ENCODE measurements around the gene SMARCA2.
A peak's percentile ranks its signal among the peaks of the same experiment; 100 is the strongest.

Gene SMARCA2

DNA sequence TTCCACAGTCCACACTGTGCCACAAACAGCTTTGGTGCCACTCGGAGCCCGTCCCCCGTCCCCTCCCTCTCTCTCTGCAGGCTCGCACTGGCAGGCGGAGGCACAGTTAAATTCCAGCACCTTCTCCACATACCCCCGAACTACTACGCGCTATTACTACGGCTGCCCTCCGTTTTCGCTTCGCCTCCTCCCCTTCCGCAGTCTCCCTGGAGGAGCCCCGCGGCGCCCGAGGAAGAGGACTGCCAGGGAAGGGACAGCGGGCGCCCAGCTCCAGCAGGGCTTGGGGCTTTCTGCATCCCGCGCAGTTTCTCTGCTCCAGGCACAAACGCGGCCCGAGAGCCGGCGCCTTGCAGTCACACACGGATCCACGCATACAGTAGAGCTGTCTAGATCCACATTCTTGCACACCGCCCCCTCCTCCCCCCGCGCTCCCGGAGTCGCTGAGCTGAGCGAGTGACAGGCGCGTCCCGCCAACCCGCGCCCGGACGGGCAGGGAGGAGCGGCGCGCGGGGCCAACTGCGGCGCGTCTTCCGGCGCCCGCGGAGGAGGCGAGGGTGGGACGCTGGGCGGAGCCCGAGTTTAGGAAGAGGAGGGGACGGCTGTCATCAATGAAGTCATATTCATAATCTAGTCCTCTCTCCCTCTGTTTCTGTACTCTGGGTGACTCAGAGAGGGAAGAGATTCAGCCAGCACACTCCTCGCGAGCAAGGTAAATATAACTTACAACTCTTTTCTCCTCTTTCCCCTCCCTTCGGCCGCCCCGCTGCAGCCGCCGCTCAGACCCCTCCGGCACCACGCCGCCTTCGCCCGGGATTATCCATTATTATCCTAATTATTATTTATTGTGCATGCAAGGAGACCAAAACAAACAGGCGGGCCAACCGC lies at the start of gene SMARCA2:
Gene SMARCA2 (plus strand): TSS at position 652 of the 885 bp plus-strand sequence. CDS start 13,676 bp downstream, outside the sequence.
- peak; percentile 96 for DNase-seq

DNA sequence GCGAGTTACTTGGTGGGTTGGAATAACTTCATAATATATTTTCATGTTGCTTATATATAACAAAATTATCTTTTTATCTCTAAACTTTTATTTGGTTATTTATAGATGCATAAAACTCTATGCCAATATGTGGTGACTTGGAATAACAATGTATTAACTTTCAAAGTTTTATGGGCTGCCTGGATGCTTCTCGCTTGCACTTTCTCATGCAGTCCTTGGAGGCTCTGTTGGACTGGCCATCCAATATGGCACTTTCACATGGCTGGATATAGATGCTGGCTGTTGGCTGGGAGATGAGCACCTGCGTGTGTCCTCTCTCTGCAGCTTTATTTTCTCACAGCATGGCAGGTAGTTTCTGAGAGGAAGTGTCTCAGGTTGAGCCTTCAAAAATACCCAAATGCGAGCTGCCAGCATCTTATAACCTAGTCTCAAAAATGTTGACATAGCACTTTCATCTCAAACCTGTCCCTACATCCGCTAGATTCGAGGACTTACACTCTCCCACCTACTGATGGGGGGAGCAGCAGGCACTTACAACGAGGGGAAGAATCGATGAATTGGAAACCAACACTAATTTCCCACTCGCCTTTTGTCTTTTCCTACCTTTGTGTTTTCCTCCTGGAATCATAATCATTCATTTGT lies 48.3 kb upstream of the SMARCA2 start:
- no peak for DNase-seq

DNA sequence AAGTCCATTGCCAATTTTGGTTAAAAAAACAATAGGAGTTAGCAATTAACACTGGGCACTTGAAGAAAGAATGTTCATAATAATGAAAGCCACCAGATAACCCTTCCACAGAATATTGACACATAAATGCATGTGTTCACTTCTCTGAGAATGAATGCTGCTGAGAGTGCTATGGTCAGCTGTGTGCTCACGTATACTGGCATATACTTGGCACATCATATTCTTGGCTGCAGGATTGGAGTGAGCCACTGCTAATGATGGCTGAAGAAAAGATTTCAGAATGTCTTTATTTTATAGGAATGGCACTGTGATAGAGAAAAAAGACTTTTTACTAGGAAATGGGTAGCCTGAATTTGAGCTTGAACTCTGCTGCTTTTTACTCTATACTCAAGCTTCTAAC lies 46.0 kb upstream of the SMARCA2 start:
- DNase-seq = no peak

DNA sequence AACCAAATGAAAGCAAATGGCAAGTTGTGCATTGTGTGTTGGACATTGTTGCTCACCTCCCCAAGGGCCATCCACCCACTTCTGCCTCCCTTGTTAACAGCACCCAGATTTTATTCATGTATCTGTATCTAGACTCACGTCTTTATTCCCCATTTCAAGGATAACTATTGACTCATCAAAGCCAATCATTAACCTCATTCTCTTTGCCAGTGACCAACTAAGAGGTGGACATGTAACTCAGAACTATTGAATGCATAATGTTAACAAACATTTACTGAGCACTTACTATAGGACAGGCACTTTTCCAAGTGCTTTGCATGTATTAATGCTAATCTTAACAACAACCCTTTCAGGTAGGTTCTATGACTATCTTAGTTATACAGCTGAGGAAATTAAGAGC lies 45.2 kb upstream of the SMARCA2 start:
- no peak for DNase-seq

- DNase-seq = no peak
These were observed 42.5 kb upstream of the SMARCA2 start for GRCh38 chr9:1972672-1973071.

DNA sequence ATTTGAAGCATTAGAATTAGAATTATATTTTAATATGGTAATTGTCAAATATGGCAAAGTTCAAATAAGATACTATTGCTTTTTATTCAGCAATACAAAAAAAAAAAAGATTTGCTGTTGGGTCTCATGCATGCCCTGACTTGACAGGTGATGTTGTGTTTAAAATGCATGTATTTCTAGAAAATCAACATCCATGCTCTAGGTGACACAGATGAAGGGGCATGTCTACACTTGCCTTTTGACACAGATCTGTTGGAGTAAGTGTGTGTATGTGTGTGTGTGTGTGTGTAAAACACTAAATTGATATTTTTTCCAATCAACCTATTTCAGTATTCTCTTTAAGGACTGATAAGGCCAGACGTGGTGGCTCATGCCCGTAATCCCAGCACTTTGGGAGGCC lies 38.1 kb upstream of the SMARCA2 start:
- DNase-seq = no peak

- DNase-seq = no peak
These were observed 36.2 kb upstream of the SMARCA2 start for GRCh38 chr9:1978941-1979340.

DNA sequence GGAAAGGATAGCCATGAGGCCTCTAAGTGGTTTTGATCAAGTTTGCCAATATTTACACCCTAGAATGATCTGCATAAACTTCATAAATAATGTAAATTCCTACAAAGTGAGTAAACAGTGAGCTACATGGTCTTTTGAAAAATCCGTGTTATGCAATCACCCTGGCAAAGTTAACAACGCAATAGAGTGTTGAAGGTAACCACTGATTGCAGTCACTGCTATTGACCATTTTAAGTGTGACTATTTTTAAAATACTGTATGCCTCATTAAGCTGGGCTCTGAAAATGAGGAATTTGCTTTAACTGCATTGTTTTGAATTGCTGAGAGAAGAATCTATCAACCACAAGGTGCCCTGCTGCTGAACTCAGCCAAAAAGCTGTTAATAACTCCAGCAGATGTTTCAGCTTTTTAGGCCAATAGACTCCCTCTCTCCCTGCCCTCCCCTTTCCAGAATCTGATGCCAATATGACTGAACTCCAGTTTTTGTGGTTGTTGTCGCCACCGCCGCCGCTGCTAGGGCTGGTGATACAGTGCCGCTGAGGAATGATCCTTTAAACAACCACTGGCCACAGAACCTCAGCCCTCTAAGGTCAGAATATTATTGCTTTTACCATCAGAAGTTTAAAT lies 35.3 kb upstream of the SMARCA2 start:
- no peak for DNase-seq

GRCh38 chr9:1980387-1980786 lies 34.8 kb upstream of the SMARCA2 start:
- DNase-seq = no peak

- DNase-seq = no peak
These were observed 33.1 kb upstream of the SMARCA2 start for GRCh38 chr9:1982074-1982473.

DNA sequence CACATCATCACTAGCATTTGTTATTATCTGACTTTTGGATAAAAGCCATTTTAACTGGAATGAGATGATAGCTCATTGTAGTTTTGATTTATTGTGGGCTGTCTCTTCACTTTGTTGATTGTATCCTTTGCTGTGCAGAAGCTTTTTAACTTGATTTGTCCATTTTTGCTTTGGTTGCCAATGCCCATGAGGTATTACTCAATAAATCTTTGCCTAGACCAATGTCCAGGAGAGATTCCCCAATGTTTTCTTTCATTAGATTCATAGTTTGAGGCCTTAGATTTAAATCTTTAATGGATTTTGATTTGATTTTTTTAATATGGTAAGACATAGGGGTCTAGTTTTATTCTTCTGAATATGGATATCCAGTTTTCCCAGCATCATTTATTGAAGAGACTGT lies 28.8 kb upstream of the SMARCA2 start:
- DNase-seq = no peak

- DNase-seq = no peak
These were observed 25.6 kb upstream of the SMARCA2 start for GRCh38 chr9:1989500-1989899.

GRCh38 chr9:1994180-1994579 lies 21.0 kb upstream of the SMARCA2 start:
- DNase-seq = no peak

DNA sequence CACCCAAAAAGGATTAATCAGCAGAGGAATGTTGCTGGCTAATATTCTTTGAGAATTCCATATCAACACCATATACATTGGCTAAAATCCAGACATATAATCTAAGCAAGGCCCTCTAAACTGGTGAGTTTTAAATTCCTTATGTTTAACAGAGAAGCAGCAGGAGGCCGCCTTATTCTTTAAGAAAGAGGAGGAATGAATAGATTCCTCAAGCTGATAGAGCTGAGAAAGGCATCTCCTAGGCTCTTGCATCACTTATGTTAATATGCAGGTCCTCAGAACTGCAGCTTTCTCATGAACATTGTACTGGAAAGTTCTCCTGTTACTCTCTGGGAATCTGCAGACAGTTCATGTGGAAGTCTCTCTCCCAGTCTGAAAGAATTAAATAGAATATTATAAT lies 20.1 kb upstream of the SMARCA2 start:
- DNase-seq = no peak

- no peak for DNase-seq
These were observed 19.0 kb upstream of the SMARCA2 start for GRCh38 chr9:1996156-1996555.

- no peak for DNase-seq
These were observed 17.5 kb upstream of the SMARCA2 start for GRCh38 chr9:1997646-1998045.

DNA sequence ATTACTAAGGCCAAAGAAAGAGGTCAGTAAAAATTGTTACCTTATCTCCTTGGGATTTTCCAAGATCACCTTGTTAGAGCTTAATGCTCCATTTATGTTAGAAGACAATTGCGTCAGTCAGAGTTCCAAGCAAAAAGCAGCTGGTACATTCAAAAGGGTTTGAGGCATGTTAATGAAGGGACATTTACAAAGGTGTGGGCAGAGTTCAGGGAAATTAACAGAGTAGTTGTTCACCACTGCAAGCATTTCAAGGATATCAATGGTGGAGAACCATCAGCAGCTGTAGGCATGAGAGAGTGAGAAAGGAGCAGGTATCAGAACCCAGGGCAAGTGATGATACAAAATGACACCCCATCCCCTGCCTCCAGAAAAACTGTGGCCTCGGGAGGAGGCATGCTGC lies 17.0 kb upstream of the SMARCA2 start:
- no peak for DNase-seq

- no peak for DNase-seq
These were observed 14.8 kb upstream of the SMARCA2 start for GRCh38 chr9:2000314-2000713.

- no peak for DNase-seq
These were observed 6.8 kb upstream of the SMARCA2 start for GRCh38 chr9:2008372-2008771.

DNA sequence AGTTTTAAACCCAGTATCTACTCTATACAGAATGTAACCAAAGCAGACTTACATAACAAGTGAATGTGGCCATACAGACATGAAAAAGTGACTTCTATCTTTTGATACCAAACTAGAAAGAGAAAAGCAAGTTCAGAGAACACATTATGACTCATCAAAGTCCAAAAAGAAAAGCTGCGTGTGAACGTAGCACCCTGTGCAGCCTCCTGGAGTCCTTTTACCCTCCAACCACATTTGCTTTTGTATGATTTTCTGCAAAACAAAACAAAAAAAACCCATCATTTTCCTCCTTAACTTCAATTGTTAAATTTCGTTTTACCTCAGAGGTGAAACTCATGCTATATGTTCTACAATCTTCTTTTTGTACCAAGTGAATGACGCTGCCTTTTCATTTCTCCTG lies 2.8 kb upstream of the SMARCA2 start:
- DNase-seq = no peak

DNA sequence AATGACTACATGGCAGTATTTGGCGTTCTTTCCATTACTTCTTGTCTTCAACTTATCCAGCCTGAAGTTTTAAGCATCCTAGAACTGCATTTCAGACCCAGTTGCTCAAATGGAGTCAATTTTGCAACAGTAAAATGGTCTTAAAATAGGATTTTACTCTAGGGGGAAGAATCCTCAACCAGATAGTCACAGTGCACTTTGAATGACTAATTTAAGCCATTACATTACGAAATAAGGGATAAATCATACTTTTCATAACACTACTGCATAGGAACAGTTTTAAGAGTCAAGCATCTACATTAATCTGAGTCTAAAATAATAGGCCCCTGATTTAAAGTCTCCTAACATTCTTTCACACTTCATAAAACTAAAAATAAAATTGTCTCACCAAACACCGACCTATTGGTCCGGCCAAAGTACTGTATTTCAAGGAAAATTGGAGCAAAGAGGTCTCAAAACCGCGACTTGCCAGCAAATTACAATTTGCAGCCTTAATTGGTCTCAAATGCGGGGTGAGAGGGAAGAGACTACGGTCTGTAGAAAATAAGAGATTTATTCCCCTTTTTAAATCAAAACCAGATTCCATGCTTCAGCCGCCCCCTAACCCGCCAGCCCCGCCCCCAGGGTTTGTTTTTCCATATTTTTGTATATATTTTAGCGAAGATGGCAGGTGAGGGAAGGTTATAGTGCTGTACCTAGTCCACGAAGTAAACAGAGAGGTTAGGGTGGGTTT lies 1.2 kb upstream of the SMARCA2 start:
- DNase-seq = no peak

- peak; percentile 53 for DNase-seq
These were observed 647 bp downstream of the SMARCA2 start for GRCh38 chr9:2015581-2016407.

Measured in CD4-positive, alpha-beta T cell treated with Interleukin-17A for 1 hour (primary cell).